NCI-H187 treated with DMSO at 0.1 percent for 48 hours (cell line): Measurements from ENCODE around the gene DENND4C.
A peak's percentile ranks its signal among the peaks of the same experiment; 100 is the strongest.
"Not testable (repeated sequence)": the region's sequence is repeated elsewhere in the genome, so short reads cannot be mapped to it uniquely, and the experiment has no call there.

Source experiments
- DNase-seq: peaks from one replicate; lab custom pipeline; 2025; lab: John Stamatoyannopoulos, UW

DENND4C gene

DNA sequence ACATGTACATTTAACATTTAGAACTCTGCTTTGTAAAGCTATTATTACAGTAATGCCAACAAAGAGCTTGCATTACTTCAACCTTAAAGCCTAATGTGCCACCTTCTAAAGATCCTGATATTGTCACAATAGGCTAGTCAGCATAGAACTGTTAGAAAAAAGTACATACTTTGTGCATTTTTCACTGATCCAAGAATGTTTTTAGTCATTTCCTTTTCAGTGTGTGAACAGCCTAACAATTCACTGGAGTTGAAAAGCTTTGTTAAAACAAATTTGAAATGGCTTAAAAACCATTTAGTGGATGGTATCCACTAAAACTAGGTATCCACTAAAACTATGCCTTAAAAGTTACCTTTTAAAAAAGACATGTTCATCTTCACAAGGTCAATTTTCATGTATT is 145.0 kb downstream of the DENND4C start:
- DNase-seq = no peak

DNA sequence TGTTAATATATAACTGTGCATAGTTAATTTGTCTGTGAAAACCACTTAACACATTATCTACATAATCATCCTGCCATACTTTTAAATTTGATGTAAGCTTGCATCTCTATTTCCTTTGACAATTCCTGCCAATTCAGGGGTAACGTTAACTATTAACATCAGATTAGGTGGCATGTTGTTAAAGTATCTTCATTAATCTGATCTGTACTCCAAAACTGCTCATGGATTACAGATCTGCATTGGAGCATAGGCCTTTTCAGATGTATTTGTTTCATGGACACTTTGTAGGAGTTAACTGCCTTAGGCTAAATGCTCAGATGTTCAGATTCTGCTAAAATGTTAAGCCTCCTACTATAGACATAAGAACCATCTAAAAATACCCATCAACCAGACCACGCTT is 146.4 kb downstream of the DENND4C start:
- DNase-seq = no peak

DNA sequence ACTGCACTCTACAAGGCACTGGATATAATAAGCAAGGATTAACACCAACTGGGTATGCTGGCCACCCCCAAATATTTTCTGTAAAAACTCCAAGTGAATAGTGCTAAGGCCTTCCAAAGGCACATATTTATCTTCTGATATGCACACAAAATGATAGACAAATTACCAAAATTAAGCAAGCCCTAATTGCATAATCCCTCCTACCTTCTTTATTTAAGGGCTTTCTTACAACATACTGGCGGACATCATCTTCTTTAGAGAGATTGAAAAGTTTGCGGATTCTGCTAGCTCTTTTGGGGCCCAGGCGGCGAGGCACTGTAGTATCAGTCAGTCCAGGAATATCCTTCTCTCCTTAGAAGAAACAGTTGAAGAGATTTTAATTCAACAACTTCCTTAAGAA is 147.7 kb downstream of the DENND4C start:
- no peak for DNase-seq

DNA sequence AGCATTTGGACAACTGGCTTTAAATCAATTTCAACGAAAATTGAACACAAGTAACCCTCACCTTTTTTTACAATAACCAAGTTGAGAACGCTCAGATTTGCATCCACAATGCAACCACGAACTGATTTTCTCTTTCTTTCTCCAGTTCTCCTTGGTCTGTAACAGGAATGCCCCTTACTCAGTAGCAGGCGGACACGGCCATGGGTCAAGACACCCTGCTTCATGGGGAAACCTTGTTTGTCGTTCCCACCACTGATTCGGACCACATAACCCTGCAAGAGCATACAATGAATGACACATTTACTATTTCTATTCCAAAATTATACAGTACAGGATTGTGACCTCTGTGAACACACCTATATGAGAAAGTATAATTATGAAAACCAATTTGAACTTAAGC is 148.2 kb downstream of the DENND4C start:
- DNase-seq = no peak

DNA sequence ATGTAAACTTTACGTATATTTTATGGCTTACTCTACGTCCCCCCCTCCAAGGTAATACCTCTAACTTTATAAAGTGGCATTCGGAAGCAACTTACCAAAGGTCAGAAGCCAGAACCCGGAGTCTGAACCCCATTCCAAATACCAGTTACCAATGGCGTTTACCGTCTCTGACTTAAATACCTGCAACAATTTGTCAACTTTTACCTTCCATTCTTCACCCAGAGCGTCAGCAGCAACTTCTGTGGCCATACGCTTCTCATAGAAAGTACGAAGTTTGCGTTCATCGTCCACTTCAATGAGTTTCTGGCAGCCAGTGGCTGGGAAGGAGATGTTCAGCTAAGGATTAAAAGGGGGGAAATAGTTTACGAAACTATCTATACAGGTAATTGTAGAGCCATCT is 148.8 kb downstream of the DENND4C start:
- DNase-seq = no peak

DNA sequence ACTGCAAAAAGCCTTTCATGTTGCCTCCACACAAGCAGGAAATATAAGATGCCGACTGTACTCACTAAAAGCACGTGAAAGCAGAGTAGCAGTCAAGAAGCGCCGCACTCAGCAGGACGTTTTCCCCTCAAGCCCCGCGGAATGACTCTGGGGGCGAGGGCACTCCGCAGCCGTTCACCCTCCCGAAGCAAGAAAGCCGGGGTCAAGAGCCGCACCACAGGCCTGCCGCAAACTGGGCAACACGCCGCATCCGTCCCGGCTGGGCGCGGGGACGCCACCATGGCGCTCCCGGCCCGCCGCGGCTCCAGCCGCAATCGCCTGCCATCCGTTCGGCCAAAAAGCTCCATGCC is 149.2 kb downstream of the DENND4C start:
- DNase-seq = no peak

DNA sequence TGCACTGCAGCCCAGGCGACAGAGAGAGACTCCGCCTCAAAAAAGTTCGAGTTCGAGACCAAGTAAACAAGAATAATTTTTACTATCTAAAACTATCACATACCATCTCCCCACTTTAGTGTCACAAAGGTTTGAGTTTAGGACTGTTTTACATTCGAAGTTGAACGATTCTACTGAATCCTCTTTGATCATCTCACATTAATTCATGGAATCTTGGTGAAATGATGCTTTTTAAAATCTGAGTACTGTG is 150.3 kb downstream of the DENND4C start:
- DNase-seq = no peak

DNA sequence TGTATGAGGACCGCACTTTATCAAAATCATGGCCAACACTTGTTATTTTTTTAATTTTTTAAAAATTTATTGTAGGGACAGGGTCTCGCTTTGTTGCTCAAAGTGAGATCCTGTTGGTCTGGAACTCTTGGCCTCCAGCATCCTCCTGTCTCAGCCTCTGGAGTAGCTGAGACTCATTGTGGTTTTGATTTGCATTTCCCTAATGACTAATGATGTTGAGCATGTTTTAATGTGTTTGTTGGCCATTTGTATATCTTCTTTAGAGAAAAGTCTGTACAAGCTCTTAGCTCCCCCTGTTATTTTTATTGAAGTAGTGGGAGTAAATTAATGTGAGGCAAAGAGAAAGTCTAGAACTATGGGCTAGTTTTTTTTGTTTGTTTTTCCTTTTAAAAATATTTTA is 151.2 kb downstream of the DENND4C start:
- no peak for DNase-seq

DNA sequence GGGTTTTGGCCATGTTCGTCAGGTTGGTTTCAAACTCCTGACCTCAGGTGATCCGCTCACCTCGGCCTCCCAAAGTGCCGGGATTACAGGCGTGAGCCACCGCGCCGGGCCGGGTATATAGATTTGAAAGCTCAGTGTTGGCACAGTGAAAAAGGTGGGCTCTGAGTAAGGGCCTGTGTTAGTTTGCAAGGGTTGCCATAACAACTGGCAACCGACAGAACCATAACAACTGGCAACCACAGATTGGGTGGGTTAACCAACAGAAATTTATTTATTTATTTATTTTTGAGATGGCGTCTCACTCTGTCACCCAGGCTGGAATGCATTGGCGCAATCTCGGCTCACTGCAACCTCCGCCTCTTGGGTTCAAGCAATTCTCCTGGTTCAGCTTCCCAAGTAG is 154.7 kb downstream of the DENND4C start:
- DNase-seq = not testable (repeated sequence)

DNA sequence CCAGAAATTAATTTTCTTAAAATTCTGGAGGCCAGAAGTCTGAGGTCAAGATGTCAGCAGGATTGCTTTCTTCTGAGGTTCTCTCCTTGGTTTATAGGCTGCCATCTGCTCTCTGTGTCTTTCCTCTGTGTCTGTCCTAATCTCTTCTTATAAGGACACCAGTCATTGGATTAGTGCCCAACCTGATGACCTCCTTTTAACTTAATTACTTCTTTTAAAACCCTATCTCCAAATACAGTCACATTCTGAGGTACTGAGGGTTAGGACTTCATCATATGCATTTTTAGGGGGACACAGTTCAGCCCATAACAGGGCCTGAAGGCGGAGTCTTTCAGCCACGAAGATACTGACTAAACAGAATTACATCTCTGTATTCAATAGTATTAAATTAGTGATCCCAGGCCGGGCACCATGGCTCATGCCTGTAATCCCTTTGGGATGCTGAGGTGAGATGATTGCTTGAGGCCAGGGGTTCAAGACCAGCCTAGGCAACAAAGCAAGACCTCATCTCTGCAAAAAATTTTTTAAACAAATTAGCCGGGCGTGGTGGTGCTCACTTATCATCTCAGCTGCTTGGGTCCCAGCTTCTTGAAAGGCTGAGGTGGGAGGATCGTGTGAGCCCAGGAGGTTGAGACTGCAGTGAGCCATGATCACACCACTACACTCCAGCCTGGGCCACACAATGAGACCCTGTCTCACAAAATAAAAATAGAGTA is 155.5 kb downstream of the DENND4C start:
- no peak for DNase-seq

DNA sequence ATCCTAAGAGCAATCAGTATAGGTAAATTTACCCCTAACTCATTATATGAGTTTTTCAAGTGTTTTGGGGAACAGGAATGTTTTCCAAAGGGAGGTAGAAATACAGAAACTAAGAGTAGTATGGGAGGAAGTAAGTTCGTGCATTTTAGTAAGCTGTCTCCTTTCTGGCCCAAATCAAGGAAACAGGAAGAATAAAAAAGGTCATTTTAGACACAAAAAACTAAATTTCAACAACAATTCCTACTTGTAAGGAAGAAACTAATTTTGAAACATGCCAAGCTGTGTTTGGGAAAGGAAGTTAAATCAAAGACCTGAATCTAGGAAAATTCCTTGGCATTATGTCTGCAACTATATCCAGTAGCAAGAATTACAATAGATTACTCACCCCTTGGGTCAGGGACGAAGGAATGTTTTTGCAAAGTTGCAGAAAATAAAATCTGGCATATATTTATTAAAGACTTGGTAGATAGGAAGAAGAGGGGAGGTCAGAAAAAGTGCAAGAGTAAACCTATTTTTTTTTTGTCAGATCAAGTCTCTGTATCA is 156.1 kb downstream of the DENND4C start:
- DNase-seq = no peak

DNA sequence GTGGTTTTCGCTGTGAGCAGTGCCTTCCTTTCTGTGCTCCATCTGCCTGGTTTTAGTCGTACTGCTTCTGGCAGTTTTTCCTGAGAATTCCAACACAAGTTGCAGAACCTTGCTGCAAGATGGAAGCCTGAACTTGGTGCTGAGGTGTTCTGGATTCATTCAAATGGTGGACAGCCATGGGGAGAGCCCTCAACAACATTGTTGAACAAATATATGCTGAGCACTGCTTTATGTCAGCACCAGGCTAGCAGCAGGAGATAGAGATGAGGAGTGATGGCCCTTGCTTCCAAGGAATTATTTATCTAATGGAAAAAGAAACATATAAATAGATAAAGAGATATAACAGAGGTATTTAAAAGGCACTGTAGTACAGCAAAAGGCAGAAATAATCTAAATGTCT is 156.8 kb downstream of the DENND4C start:
- DNase-seq = no peak

DNA sequence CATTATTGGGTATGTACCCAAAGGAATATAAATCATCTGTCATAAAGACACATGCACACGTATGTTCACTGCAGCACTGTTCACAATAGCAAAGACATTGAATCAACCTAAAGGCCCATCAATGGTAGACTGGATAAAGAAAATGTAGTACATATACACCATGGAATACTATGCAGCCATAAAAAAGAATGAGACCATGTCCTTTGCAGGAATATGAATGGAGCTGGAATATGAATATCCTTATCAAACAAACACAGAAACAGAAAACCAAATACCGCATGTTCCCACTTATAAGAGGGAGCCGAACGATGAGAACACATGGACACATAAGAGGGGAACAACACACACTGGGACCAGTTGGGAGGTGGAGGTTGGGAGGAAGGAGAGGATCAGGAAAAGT is 159.0 kb downstream of the DENND4C start:
- not testable (repeated sequence) for DNase-seq

DNA sequence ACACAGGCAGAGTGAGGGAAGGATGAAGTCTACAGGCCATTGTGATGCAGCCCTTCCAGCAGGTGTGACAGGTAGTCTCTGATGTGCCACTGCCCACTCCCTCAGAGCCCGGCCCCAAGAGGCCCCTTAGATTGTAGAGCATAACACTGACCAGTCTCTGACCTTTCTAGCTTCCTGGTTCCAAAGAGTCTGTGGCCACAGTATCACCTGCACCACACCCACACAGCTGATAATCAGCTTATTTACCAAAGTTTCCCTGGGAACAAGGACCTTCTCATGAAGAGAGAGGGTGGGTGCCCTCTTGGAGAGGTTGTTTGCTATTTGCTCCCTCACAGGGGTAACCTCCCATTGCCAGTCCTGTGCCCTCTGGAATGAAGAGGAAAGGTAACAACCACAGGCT is 167.4 kb downstream of the DENND4C start:
- DNase-seq = no peak

DNA sequence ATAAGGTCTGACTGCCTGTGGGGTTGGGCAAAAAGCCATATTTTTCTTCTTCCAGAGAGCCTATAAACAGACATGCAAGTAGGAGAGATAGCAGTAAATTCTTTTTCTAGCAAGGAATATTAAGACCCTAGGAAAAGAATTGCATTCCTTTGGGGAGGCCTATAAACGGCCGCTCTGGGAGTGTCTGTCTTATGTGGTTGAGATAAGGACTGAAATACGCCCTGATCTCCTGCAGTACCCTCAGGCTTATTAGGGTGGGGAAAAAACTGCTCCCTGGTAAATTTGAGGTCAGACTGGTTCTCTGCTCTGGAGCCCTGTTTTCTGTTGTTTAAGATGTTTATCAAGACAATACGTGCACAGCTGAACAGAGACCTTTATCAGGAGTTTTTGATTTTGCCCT is 172.7 kb downstream of the DENND4C start:
- DNase-seq = not testable (repeated sequence)

DNA sequence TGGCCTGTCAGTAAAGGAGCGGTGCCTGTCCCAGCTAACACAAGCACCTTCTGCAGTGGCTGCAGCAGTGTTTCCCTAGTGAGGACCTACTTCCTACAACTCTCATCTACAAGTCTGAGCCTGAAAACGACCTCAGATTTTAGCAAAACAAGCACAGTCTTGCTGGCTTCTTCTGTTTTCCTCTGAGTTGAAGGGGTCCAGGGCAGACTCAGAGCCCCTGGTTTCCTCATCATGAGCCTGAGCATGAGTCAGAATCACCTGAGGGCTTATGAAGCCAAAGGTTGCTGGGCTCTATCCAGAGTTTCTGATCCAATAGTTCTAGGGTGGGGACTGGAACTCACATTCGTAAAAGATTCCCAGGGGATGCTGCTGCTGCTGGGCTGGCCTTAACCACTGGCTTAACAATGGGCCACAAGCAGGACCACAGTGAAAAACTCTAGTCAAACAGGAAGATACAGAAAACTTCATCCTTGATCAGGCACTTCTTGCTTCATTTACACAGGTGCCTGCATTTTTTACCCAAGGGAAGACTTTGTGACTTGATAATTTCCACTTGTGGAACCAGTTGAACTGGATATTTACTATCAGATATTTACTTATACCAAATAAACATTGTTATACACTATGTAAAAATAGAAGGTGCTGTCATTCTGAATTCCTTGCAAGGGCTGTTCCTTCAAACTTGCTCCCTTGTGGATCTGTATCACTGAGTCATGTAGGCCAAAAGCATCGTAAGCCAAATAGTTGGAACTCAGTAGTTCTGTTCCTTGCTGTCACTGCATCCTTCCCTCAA is 174.0 kb downstream of the DENND4C start:
- no peak for DNase-seq

DNA sequence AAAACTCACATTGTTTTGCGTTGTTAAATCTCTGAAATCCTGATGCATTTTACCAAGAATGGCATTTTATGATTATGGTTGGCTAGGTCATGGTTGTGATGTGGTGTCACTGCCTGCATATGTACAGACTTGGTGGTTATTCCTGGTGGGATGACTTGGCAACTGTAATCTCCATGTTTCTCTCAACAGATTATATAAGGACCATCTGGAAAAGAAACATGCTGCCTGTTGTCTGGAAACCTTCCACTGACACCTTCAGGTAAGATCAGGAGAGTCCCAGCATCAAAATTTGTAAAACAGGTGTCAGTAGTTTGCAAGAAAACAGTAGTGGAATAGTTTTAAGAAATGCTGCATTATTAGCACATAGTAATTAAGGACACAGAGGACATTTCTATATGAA is 175.3 kb downstream of the DENND4C start:
- DNase-seq = no peak

DNA sequence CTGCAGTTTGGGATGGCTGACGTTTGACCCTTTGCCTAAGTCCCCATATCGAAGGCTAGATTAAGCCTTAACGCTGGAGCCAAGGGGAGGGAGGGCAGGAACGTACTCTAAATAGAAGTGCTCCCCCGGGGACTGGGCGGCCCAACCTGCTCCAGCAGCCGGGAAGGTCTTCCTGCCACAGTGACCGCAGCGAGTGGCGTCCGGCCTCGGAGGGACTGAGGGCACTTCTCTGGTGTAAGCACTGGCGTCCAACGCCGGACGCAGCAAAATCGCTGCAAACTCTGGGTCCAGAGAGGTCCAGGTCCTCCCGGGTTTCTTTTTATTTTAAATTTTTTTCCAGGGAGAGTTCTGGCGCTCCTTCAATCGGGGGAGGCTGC is 177.8 kb downstream of the DENND4C start:
- DNase-seq = no peak

DNA sequence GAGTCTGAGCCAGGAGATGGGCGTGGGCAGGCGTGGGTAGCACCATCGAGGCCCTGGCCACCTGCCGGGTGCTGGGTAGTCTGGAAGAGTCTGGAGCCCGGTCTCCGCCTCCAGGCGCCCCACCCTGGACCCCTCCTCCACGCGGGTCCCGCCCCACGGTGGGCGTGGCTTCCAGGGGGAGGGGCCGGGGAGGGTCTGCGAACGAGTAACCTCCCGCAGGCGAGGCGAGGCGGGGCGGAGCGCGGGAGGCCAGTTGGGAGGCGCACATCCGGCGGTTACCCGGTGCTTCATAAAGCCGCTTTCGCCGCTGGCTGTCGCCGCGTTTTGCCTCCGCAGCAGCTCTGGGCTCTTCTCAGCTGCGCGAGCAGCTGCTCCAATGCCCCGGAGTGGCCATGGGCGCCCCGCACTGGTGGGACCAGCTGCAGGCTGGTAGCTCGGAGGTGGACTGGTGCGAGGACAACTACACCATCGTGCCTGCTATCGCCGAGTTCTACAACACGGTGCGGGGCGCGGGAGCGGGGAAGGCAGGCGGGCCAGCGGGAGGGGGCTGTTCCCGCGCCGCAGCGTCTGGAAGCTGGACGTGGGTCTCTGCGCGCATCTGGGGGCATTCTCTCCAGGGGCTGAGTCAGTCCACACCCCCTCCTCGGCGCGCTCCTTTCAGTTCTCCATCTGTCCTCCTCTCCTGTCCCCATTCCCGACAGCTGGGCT is 178.4 kb downstream of the DENND4C start, which contains the start of gene ACER2:
Gene ACER2, plus strand, starts transcription at position 317 of the 708 bp plus-strand sequence. Its CDS starts 76 bp downstream, at position 393.
- DNase-seq = peak; percentile 37

DNA sequence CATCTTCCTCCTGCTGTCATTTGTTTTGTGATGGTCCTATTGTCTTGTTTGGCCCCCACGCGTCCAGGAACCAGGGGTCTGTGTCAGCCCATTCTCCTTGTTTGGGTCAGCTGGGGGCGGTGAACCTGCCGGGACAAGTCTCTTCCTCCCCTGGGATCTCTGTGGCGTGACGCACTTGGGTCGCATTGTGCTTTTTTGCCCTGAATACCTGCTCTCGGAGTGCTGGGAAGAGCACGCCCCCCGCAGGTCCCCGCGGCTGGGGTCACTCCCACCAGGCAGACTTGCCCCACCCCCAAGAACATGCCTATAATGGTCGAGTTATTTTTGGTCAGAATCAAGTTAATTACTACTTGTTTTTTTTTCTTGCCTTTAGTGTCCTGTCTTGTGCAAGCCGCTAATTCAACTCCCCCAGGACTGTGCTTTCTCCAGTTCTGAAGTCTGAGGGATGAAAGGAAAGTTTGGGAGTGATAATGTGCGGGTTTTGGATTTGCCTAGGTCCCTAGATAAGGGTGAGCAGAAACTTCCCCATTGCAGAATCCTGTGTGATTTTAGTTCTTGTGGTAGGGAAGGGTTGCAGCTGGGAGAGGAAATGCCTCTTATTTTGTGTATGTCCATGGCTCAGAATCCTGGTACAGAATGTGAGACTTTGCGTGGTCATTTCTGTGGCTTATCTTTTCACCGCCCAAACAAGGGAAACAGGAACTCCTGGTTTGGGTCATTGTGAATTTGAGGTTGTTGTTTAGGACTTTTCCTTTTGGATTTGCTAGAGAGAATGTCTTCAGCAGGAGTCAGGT is 179.1 kb downstream of the DENND4C start:
- no peak for DNase-seq

DNA sequence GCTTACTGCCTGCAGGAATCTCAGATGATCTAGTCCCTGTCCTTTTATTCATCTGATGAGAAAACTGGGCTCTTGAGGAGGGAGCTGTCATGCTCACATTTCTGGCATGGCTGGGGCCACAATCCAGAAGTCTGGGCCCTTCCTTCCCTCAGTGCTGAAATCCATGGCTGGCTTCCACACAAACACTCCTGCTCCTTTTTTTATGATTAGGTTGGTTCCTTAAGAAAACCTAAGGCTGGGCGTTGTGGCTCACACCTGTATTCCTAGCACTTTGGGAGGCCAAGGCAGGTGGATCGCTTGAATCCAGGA is 179.7 kb downstream of the DENND4C start:
- DNase-seq = no peak

DNA sequence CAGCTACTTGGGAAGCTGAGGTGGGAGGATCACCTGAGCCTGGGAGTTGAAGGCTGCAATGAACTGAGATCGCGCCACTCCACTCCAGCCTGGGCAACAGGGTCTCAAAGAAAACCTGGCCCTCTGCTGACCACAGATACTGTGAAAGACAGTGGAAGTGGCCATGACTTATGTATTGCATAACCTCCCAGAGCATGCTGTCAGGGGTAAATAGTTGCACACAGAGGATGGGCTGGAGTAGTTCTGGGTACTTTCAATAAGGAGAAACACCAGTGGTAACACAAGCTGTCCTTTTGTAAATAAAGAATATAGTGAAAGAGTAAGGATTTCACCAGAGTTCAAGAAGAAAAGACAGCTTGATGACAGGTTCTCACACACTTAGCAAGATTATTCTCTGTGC is 180.1 kb downstream of the DENND4C start:
- no peak for DNase-seq
